A673 (cell line): ENCODE measurements around the gene LRRC36.

ENCODE experiments used
- CTCF ChIP-seq: fragments of 300-800, 200-600 bp; sonication (generic); conservative IDR thresholded peaks from 2 replicates; pipeline ENCODE4 v1.5.1; 2017; ENCODE audit warnings: low read depth, mild to moderate bottlenecking, antibody characterized with exemption, low read length, moderate library complexity, mixed read lengths
- EZH2 ChIP-seq: fragments of 200-600 bp; sonication (generic); IDR thresholded peaks from 2 replicates; pipeline ENCODE4 v1.6.1; 2017; ENCODE audit warnings: borderline replicate concordance, low read depth, mild to moderate bottlenecking, mixed read lengths, antibody characterized with exemption, low read length; ENCODE audit not compliant: poor library complexity, severe bottlenecking

DNA sequence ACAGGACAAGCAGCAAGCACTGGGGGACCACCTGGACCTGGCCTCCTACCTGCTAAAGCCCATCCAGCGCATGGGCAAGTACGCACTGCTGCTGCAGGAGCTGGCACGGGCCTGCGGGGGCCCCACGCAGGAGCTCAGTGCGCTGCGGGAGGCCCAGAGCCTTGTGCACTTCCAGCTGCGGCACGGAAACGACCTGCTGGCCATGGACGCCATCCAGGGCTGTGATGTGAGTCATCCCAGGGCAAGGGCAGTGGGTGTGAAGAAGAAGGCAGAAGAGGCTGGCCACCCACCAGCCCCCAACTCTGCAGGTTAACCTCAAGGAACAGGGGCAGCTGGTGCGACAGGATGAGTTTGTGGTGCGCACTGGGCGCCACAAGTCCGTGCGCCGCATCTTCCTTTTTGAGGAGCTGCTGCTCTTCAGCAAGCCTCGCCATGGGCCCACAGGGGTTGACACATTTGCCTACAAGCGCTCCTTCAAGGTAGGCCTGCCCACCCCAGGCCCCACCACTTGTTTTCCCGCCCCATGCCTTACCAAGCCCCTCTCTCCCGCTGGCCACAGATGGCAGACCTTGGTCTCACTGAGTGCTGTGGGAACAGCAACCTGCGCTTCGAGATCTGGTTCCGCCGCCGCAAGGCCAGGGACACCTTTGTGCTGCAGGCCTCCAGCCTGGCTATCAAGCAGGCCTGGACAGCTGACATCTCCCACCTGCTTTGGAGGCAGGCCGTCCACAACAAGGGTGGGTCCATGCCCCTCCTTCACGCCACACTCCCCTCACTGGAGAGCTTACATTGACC lies 40.0 kb upstream of the LRRC36 start:
- no peak for TF ChIP-seq CTCF
- TF ChIP-seq EZH2 = no peak
